NOMO-1 treated with dmso at 0.1 percent for 144 hours (cell line): ENCODE results near the gene CACNA1D.
"Not testable (repeated sequence)": the region's sequence is repeated elsewhere in the genome, so short reads cannot be mapped to it uniquely, and the experiment has no call there.

Experiments used
- DNase-seq: peaks from one replicate; lab custom pipeline; 2025; ENCODE audit not compliant: unreplicated experiment; lab: John Stamatoyannopoulos, UW

CACNA1D gene

DNA sequence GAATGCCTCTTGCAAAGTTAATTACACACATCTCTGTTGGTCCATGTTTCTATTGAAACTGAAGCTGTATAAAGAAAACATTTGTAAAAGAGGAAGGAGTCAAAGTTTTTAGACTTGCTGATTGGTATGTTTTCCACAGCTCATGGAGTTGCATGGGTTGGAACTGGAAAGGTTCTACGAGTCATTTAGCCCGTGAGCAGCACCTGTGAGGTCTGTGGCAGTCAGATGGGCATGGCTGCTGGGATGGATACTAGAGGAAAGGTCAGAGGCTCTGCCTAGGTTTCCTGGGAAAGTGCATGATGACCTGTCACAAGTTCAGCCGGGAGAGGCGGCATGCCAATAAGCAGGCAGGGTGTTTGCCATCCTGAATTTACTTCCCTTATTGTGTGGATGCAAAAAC is 155.4 kb downstream of the CACNA1D start:
- no peak for DNase-seq

DNA sequence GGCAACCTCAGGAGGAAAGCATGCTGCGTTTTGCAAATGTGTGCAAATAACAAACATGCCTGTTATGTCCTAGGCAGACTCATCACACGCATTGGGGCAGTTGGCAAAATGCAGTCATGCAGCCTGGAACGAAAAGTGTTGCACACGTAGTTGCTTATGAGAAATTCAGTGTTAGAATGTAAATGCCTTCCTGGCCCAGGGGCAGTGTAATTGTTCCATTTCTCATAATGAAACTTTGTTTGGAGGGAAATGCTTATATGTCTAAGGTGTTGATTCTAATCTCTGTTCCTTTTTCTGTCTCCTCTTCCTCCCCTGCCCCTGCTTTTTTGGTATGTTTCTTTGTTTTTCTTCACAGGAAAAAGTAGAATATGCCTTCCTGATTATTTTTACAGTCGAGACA is 156.0 kb downstream of the CACNA1D start:
- no peak for DNase-seq

DNA sequence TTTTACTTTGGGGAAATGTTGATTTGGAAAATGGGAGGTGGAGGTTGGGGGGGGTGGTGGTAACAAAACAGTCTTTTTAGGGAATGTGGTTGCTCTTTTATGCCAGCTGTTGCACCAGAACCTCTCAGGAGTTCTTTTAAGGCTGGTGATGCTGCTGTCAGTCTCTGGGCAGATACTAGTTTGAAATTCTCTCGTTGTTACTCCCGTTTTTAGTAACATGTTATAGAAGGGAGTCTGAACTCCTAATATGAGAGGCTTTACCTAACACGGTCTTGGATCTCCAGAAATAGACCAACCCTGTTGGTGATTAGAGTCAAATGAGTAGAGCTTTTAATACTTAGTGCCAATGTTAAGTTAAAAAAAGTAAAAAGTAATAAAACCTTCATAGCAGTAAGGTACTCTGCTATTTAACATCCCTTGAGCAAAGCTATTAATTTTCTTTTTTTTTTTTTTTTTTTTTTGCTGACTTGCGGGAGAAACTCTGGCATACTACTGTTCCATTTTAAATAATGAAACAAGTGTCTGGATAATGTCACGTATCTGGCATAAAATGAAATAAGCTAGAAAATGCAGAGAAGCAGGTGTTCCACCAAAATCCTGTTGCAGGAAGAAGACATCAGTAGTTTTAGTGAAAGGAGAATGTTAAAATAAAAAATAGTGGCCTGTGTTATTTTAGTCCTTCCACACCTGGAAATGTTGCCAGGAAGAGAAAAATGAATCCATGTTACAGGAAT is 156.7 kb downstream of the CACNA1D start:
- DNase-seq: no peak

GRCh38 chr3:53651927-53652326 is 157.5 kb downstream of the CACNA1D start:
- no peak for DNase-seq

DNA sequence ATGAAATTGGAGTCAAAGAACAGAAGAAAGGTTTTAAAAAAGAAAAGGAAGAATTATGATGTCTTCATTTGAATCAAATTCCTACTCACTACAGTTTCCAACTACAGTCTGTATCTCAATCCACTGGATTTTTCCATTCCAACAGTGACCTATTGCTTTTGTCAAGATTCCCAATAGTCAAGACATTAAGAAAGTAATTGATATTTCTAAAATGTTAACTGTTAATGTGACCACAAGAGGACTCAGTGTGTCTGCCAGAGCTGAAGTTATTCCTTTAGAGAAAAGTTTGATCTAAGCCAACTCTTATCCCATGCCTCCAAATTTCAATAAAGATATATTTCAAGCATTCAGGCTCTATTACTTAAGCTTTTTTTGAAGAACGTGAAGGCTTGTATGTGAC is 163.2 kb downstream of the CACNA1D start:
- no peak for DNase-seq

GRCh38 chr3:53658613-53659193 is 164.3 kb downstream of the CACNA1D start:
- DNase-seq: no peak

- no peak for DNase-seq
These were observed 165.6 kb downstream of the CACNA1D start for GRCh38 chr3:53659996-53660395.

DNA sequence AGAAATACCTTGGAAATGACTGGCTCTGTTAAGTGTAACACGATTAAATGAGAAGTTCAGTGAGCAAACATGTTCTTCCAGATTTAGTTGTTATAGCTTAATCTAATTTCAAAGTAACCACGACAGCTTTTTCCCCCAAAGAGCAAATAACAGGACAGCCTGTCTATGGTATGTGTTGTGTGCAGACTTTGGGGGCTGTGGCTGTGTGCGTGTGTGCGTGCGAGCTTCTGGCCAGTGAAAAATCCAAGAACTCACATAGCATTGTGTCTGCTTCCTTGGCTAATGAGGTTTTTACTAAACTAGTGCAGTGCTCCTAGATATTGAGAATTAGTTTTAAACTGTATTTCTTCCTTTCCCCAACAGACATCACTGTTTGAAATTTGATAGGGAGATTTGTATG is 167.1 kb downstream of the CACNA1D start:
- no peak for DNase-seq

DNA sequence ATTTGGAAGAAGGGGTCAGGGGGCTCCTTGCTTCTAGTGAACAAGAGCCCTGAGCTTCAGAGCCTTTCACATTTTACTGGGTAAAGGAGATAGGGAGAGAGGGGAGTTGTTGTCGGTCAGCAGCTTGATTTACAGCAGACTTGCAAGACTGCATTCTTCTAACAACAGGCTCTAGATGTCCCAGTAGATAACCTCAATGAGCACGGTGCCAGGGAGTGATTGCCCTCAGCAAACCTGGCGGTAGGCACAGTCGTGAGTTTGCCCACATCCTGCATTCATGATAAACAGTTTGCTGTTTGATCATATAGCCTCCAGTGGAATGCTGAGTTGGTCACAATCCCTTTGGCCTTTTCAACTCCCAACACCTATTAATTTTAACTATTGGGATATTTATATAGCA is 170.4 kb downstream of the CACNA1D start:
- not testable (repeated sequence) for DNase-seq

DNA sequence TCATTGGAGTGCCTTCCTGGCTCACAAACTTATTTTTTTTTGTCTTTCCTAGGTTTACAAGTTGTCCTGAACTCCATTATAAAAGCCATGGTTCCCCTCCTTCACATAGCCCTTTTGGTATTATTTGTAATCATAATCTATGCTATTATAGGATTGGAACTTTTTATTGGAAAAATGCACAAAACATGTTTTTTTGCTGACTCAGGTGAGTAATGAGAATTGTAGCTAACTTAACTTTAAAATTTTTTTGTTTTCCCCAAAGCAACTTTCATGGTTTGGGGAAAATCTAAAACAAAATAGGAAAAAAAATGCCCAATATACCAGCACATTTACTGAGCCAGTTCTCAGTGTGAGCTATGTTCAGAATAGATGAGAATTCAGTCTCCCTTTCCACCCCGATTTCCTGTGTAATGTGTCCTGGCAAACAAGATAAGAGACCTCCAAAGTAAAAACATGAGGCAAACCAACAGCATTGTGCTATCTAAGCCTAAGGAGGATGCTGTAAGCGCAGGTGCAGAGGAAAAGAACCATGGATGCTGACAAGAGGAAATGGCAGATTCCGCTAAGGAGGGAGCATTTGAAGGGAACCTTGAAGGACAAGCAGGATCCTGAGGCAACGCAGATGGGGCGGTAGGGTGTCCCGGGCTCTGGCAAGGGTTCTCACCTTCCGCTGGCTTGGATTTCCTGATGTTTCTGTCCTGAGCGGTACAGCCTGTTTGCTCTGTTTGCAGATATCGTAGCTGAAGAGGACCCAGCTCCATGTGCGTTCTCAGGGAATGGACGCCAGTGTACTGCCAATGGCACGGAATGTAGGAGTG is 171.4 kb downstream of the CACNA1D start:
- no peak for DNase-seq

- no peak for DNase-seq
These were observed 174.5 kb downstream of the CACNA1D start for GRCh38 chr3:53668872-53669271.

DNA sequence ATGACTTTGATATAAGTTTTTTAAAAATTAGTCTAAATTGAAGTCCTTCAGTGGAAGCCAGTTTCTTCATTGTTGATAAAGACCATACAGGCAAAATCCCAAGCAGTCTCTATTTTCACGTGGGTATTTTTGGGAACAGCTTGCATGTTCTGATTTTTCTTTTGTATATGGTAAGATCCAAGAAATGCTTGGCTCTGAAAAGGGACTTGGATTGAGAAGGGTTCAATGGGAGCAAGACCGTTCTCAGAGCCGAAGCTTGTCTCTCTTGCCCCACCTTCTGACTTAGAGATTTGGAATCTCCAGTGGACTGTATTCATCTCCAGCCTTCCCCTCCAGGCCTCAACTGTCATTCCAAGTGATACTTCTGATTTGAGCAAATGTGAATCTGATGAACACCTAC is 176.3 kb downstream of the CACNA1D start:
- no peak for DNase-seq

GRCh38 chr3:53671192-53671960 is 177.0 kb downstream of the CACNA1D start:
- no peak for DNase-seq

DNA sequence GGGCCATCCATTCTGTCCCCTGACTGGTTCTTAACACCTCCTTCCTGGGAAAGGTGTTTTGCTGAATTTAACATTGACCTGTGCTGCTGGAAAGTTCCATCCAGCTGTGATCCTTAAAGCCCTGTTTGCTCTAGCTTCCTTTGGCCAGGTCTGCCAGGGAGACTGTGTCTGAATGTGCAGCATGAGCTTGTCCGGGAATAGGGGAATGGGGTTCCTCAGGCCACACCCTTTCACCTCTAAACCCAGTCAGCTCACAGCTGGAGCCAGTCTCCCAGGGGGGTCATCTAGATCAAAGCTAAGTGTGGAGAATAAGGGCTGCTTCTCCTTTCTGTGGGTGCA is 177.5 kb downstream of the CACNA1D start:
- no peak for DNase-seq

- no peak for DNase-seq
These were observed 178.6 kb downstream of the CACNA1D start for GRCh38 chr3:53672981-53673380.

GRCh38 chr3:53673722-53674350 is 179.4 kb downstream of the CACNA1D start:
- no peak for DNase-seq

- no peak for DNase-seq
These were observed 180.2 kb downstream of the CACNA1D start for GRCh38 chr3:53674582-53674981.

- no peak for DNase-seq
These were observed 180.7 kb downstream of the CACNA1D start for GRCh38 chr3:53675022-53675697.

GRCh38 chr3:53675942-53676341 is 181.5 kb downstream of the CACNA1D start:
- DNase-seq: no peak

- no peak for DNase-seq
These were observed 183.0 kb downstream of the CACNA1D start for GRCh38 chr3:53677413-53677812.
